HepG2 (cell line): Measurements from ENCODE around the gene P2RX7. TPM values are rescaled to one million over a fixed set of nuclear protein-coding genes. Genes with fewer than 3 reads are reported as not detected.
"Not testable (repeated sequence)": the region's sequence is repeated elsewhere in the genome, so short reads cannot be mapped to it uniquely, and the experiment has no call there.

Experiments
- ATAC-seq: fragments of 200-7000 bp; cut with Tn5 transposase; 3 replicates; pipeline ENCODE4 v1.9.1; 2020; ENCODE audit warnings: mild to moderate bottlenecking, moderate library complexity
- BruUV-seq: library from RNA; stranded (reverse); fragments of 400-500 nt; replicated peaks from 2 replicates; lab custom pipeline; 2021; lab: Mats Ljungman, UMichigan
- CTCF ChIA-PET: fragments of 300-600 bp; formaldehyde crosslinking; extraction: SDS; loops from one replicate; lab custom pipeline; 2021; ENCODE audit warnings: low total read pairs, inconsistent platforms, low intra/inter-chr PET ratio; lab: Yijun Ruan, JAX
- POLR2A ChIA-PET: fragments of 350-600 bp; sonication (Branson Sonifier 250); formaldehyde crosslinking; loops from one replicate; lab custom pipeline; 2020; ENCODE audit warnings: antibody characterized with exemption, inconsistent platforms; lab: Yijun Ruan, JAX
- DNase-seq: peaks from one replicate; pipeline ENCODE4 v3.0.0-alpha.2; 2015; ENCODE audit warnings: low spot score
- FAIRE-seq: peaks from 3 replicates; lab custom pipeline; 2011; peaks lifted over from hg19 to GRCh38; lab: Jason Lieb, UNC
- H2AFZ ChIP-seq: one replicate; pipeline ENCODE4 v1.6.1; 2011; ENCODE audit warnings: low read length, inconsistent platforms
- H3K27ac ChIP-seq: fragments of 300-600 bp; 3 replicates; pipeline ENCODE4 v1.8.0; 2011; ENCODE audit warnings: mixed run types, mild to moderate bottlenecking, mixed read lengths, low read length, inconsistent platforms; ENCODE audit not compliant: insufficient read depth; ENCODE audit errors: extremely low read length
- H3K27me3 ChIP-seq, 2 experiments: fragments of 200-600 bp in 1 of 2; 2 replicates in 1 of 2; 3 replicates in 1 of 2; pipeline versions ENCODE4 v1.6.0 to v1.8.0; 2011; ENCODE audit warnings: low read length in 2 of 2, mild to moderate bottlenecking in 2 of 2, moderate library complexity in 2 of 2, inconsistent platforms in 1 of 2; ENCODE audit not compliant: insufficient read depth in 2 of 2, control insufficient read depth in 1 of 2
- H3K36me3 ChIP-seq, 2 experiments: fragments of 200-600 bp in 1 of 2; replicated peaks in 1 of 2; 2 replicates in 1 of 2; 3 replicates in 1 of 2; pipeline versions ENCODE4 v1.5.1 to v1.8.0; 2011; ENCODE audit warnings: low read length in 2 of 2, inconsistent platforms in 1 of 2; ENCODE audit not compliant: insufficient read depth in 2 of 2, control insufficient read depth in 1 of 2
- H3K4me1 ChIP-seq: 2 replicates; pipeline ENCODE4 v1.5.1; 2012; ENCODE audit warnings: low read length, inconsistent platforms; ENCODE audit not compliant: insufficient read depth
- H3K4me2 ChIP-seq: 2 replicates; pipeline ENCODE4 v1.6.0; 2011; ENCODE audit warnings: low read depth, low read length, inconsistent platforms
- H3K4me3 ChIP-seq, 3 experiments: fragments of 200-600 bp in 1 of 3; sonication (generic), shearing (Covaris generic) in 1 of 3; replicated peaks in 1 of 3; 2 replicates each; pipeline ENCODE4 v1.5.1; 2011 to 2016; ENCODE audit warnings: low read length in 3 of 3, inconsistent platforms in 2 of 3, low read depth in 2 of 3, mild to moderate bottlenecking in 2 of 3, control low read depth in 1 of 3, mixed read lengths in 1 of 3; ENCODE audit not compliant: insufficient read depth in 1 of 3
- H3K79me2 ChIP-seq: one replicate; pipeline ENCODE4 v1.6.1; 2011; ENCODE audit warnings: low read length, inconsistent platforms; ENCODE audit not compliant: insufficient read depth
- H3K9ac ChIP-seq: 2 replicates; pipeline ENCODE4 v1.6.0; 2011; ENCODE audit warnings: mild to moderate bottlenecking, low read depth, low read length, inconsistent platforms; ENCODE audit not compliant: insufficient read depth
- H3K9me3 ChIP-seq: 2 replicates; pipeline ENCODE4 v1.5.1; 2012; ENCODE audit warnings: mild to moderate bottlenecking, low read length
- H4K20me1 ChIP-seq: 2 replicates; pipeline ENCODE4 v1.6.0; 2011; ENCODE audit warnings: inconsistent platforms, mild to moderate bottlenecking, low read length, moderate library complexity; ENCODE audit not compliant: insufficient read depth
- ARID2 ChIP-seq: sonication (generic); formaldehyde crosslinking; IDR thresholded peaks from 2 replicates; pipeline ENCODE4 v1.8.1; 2022; ENCODE audit warnings: mild to moderate bottlenecking, missing genetic modification reagents, borderline replicate concordance
- CCDC6 ChIP-seq: sonication (generic); formaldehyde crosslinking; IDR thresholded peaks from 2 replicates; pipeline ENCODE4 v1.8.1; 2022; ENCODE audit warnings: mild to moderate bottlenecking, missing genetic modification reagents, moderate library complexity
- ETS1 ChIP-seq: sonication (generic); formaldehyde crosslinking; IDR thresholded peaks from 2 replicates; pipeline ENCODE4 v1.4.0; 2020; ENCODE audit warnings: missing genetic modification reagents
- KDM2A ChIP-seq: sonication (generic); formaldehyde crosslinking; IDR thresholded peaks from 2 replicates; pipeline ENCODE4 v1.4.0; 2020; ENCODE audit warnings: low read depth, missing genetic modification reagents, borderline replicate concordance
- MAZ ChIP-seq, 2 experiments: sonication (generic) in 1 of 2; formaldehyde crosslinking in 1 of 2; IDR thresholded peaks; 2 replicates each; pipeline versions ENCODE4 v1.5.0 to v1.6.1; 2012 to 2020; ENCODE audit warnings: low read depth in 2 of 2, mild to moderate bottlenecking in 2 of 2, borderline replicate concordance in 1 of 2, improper control_type of control experiment in 1 of 2, low read length in 1 of 2, missing genetic modification reagents in 1 of 2, moderate library complexity in 1 of 2
- MYC ChIP-seq: sonication (generic); formaldehyde crosslinking; IDR thresholded peaks from 2 replicates; pipeline ENCODE4 v1.9.0; 2021; ENCODE audit warnings: missing genetic modification reagents, borderline replicate concordance
- MYPOP ChIP-seq: sonication (generic); formaldehyde crosslinking; IDR thresholded peaks from 2 replicates; pipeline ENCODE4 v1.8.1; 2023; ENCODE audit warnings: mild to moderate bottlenecking, moderate library complexity, missing genetic modification reagents
- NCOA2 ChIP-seq: sonication (generic); formaldehyde crosslinking; IDR thresholded peaks from 2 replicates; pipeline ENCODE4 v1.8.0; 2022; ENCODE audit warnings: inconsistent platforms
- PPARG ChIP-seq: conservative IDR thresholded peaks from 2 replicates; pipeline ENCODE4 v1.6.1; 2016; ENCODE audit warnings: missing biosample characterization, missing genetic modification reagents
- RFX3 ChIP-seq: IDR thresholded peaks from 2 replicates; pipeline ENCODE4 v1.6.1; 2016; ENCODE audit warnings: missing biosample characterization, missing genetic modification reagents
- YEATS2 ChIP-seq: sonication (generic); formaldehyde crosslinking; IDR thresholded peaks from 2 replicates; pipeline ENCODE4 v1.4.0; 2020; ENCODE audit warnings: missing genetic modification reagents, borderline replicate concordance
- YY1 ChIP-seq: IDR thresholded peaks from 2 replicates; pipeline ENCODE4 v1.6.1; 2011; ENCODE audit warnings: low read length, low read depth, moderate library complexity, mild to moderate bottlenecking; ENCODE audit not compliant: insufficient read depth, insufficient replicate concordance
- ZFP82 ChIP-seq: sonication (generic); formaldehyde crosslinking; IDR thresholded peaks from 2 replicates; pipeline ENCODE4 v1.5.1; 2020; ENCODE audit warnings: mild to moderate bottlenecking, missing genetic modification reagents, borderline replicate concordance
- ZMYM3 ChIP-seq: sonication (generic); formaldehyde crosslinking; IDR thresholded peaks from 2 replicates; pipeline ENCODE4 v1.5.1; 2020; ENCODE audit warnings: mild to moderate bottlenecking, missing genetic modification reagents
- ZNF331 ChIP-seq: sonication (generic); formaldehyde crosslinking; IDR thresholded peaks from 2 replicates; pipeline ENCODE4 v1.4.0; 2020; ENCODE audit warnings: missing genetic modification reagents
- ZNF33B ChIP-seq: sonication (generic); formaldehyde crosslinking; IDR thresholded peaks from 2 replicates; pipeline ENCODE4 v1.5.1; 2020; ENCODE audit warnings: mild to moderate bottlenecking, missing genetic modification reagents
- ZNF773 ChIP-seq: sonication (generic); formaldehyde crosslinking; IDR thresholded peaks from 2 replicates; pipeline ENCODE4 v1.4.0; 2020; ENCODE audit warnings: missing genetic modification reagents, borderline replicate concordance
- ZNF883 ChIP-seq: sonication (generic); formaldehyde crosslinking; IDR thresholded peaks from 2 replicates; pipeline ENCODE4 v1.5.1; 2020; ENCODE audit warnings: mild to moderate bottlenecking, missing genetic modification reagents; ENCODE audit errors: not compliant biosample characterization
- WGBS: methylation state at CpG from one replicate; pipeline ENCODE4 v1.1.6; 2017; ENCODE audit warnings: low lambda C conversion rate; 5-methylcytosine and 5-hydroxymethylcytosine counted together
- in situ Hi-C: cut with HindIII; loops from 2 replicates; pipeline ENCODE4 v1.10.0; 2017; ENCODE audit warnings: low pct_unique_long_range_greater_than_20kb; ENCODE audit not compliant: extremely low pct_ligation_motif_present
- intact Hi-C: fragments of 100-400 bp; cut with micrococcal nuclease; formaldehyde crosslinking; loops from one replicate; pipeline ENCODE4 v1.10.0; 2022; ENCODE audit not compliant: unreplicated experiment
- polyA plus RNA-seq, 8 experiments: library from polyadenylated mRNA; depleted of rRNA in 3 of 8; stranded (reverse) in 7 of 8; unstranded in 1 of 8; fragments of >200 nt; fragmentation: Illumina TruSeq in 4 of 8; extraction: Trizol in 4 of 8; gene quantifications; 2 replicates each; pipeline versions ENCODE4 v1.2.1 to v1.2.3, GENCODE V29; 2011 to 2016; ENCODE audit warnings: low read depth in 4 of 8, missing spikeins in 1 of 8, mixed read lengths in 1 of 8; ENCODE audit not compliant: insufficient read depth in 1 of 8
- total RNA-seq, 5 experiments: library from RNA; depleted of rRNA; stranded (reverse); fragments of >200 nt; fragmentation: Illumina TruSeq; extraction: Trizol; gene quantifications; 2 replicates each; pipeline ENCODE4 v1.2.3, GENCODE V29; 2016; ENCODE audit warnings: low read depth in 1 of 5

The P2RX7 gene
- total and polyA plus RNA-seq, 2 of the 13 experiments (the other 11 are each of a cell fraction or from before 2014, with no cell fraction given) = 0.13 to 0.73 TPM

- BruUV-seq, H3K4me3 ChIP-seq, H2AFZ ChIP-seq, H3K27me3 ChIP-seq, CTCF ChIA-PET, H3K4me2 ChIP-seq, in situ Hi-C loops, H3K79me2 ChIP-seq, POLR2A ChIA-PET, H3K4me1 ChIP-seq, H3K9ac ChIP-seq, intact Hi-C loops, DNase-seq, ATAC-seq, H3K9me3 ChIP-seq, H3K27ac ChIP-seq, H4K20me1 ChIP-seq, FAIRE-seq, H3K36me3 ChIP-seq: not testable (repeated sequence)
- 79% methylated on average over 6 of the region's 6 CpGs for WGBS
These were observed 32.2 kb downstream of the P2RX7 start for GRCh38 chr12:121164839-121165238.

GRCh38 chr12:121165316-121165715 is 32.6 kb downstream of the P2RX7 start:
- ATAC-seq (no peak), DNase-seq (no peak), FAIRE-seq (no peak)
- in situ Hi-C loops = no loop called here
- Histone ChIP-seq H3K4me2 (no peak overlapping the region), H3K36me3 (no peaks in the 10 kb centered on the region), H3K27me3 (no peaks in the 10 kb centered on the region; a peak in 1 of 5 replicates), H3K4me1 (no peaks in the 10 kb centered on the region), H3K27ac (no peak overlapping the region), H3K79me2 (no peaks in the 10 kb centered on the region), H3K4me3 (no peak overlapping the region), H3K9me3 (no peaks in the 10 kb centered on the region), H3K9ac (no peak overlapping the region), H4K20me1 (no peaks in the 10 kb centered on the region), H2AFZ (no peak overlapping the region)
- 48% methylated on average over 7 of the region's 9 CpGs for WGBS
- ChIA-PET POLR2A (no interaction called here), CTCF (no interaction called here)
- no TSS peak for BruUV-seq
- intact Hi-C loops = no loop called here
- no peak for TF ChIP-seq ZFP82 (CRISPR knock-in tag)
- TF ChIP-seq MYC (CRISPR knock-in tag) = no peak
- TF ChIP-seq ZNF331 (CRISPR knock-in tag) = no peak
- no peak for TF ChIP-seq PPARG (CRISPR knock-in tag)
- TF ChIP-seq KDM2A (CRISPR knock-in tag) = no peak
- no peak for TF ChIP-seq ARID2 (CRISPR knock-in tag)
- TF ChIP-seq CCDC6 (CRISPR knock-in tag) = no peak
- TF ChIP-seq ZNF883 (CRISPR knock-in tag) = no peak
- TF ChIP-seq ZMYM3 = no peak
- no peak for TF ChIP-seq ETS1 (CRISPR knock-in tag)
- no peak for TF ChIP-seq RFX3 (CRISPR knock-in tag)
- no peak for TF ChIP-seq ZNF773 (CRISPR knock-in tag)
- TF ChIP-seq MAZ (IDR thresholded peaks at IDR 0.05; ENCODE audit: borderline replicate concordance, low read depth, low read length) = no peak
- TF ChIP-seq MAZ (CRISPR knock-in tag; IDR thresholded peaks at IDR 0.05; ENCODE audit: low read depth) = no peak
- TF ChIP-seq ZNF33B (CRISPR knock-in tag) = no peak
- no peak for TF ChIP-seq YEATS2 (CRISPR knock-in tag)
- no peak for TF ChIP-seq NCOA2
- no peak for TF ChIP-seq YY1
- TF ChIP-seq MYPOP = no peak
